Measurements from ENCODE around the gene ARL2. TPM values are rescaled to one million over a fixed set of nuclear protein-coding genes. Genes with fewer than 3 reads are reported as not detected.
"Not testable (repeated sequence)": the region's sequence is repeated elsewhere in the genome, so short reads cannot be mapped to it uniquely, and the experiment has no call there.

The ARL2 gene
- total RNA-seq, 1 donor from 2014 or later: 103 TPM

GRCh38 chr11:65008016-65008415, 5.9 kb upstream of the ARL2 start:
- no peak for DNase-seq (ENCODE audit: low spot score)

GRCh38 chr11:65008873-65009272, 5.1 kb upstream of the ARL2 start:
- no peak for DNase-seq (ENCODE audit: low spot score)

GRCh38 chr11:65013130-65013887, 651 bp upstream of the ARL2 start:
- peak; percentile 93 for DNase-seq (ENCODE audit: low spot score)

GRCh38 chr11:65014726-65015227, 817 bp downstream of the ARL2 start:
- DNase-seq (ENCODE audit: low spot score): no peak

GRCh38 chr11:65016705-65017104, 2.7 kb downstream of the ARL2 start:
- peak; percentile 37 for DNase-seq (ENCODE audit: low spot score)

- DNase-seq (ENCODE audit: low spot score): no peak
Measured at GRCh38 chr11:65017937-65018336, 4.0 kb downstream of the ARL2 start.

GRCh38 chr11:65019824-65020223, 5.9 kb downstream of the ARL2 start:
- no peak for DNase-seq (ENCODE audit: low spot score)

GRCh38 chr11:65021003-65021402, 7.0 kb downstream of the ARL2 start:
- no peak for DNase-seq (ENCODE audit: low spot score)

GRCh38 chr11:65021509-65021908, 7.5 kb downstream of the ARL2 start:
- no peak for DNase-seq (ENCODE audit: low spot score)

GRCh38 chr11:65023502-65023901, 9.5 kb downstream of the ARL2 start:
- not testable (repeated sequence) for DNase-seq (ENCODE audit: low spot score)

GRCh38 chr11:65026810-65027209, 12.8 kb downstream of the ARL2 start:
- DNase-seq (ENCODE audit: low spot score): no peak

- peak; percentile 94 for DNase-seq (ENCODE audit: low spot score)
Measured at GRCh38 chr11:65027213-65028067, 13.5 kb downstream of the ARL2 start, which contains the start of gene SNX15. Gene SNX15 (plus strand): TSS chr11:65027439. CDS start chr11:65027538, 99 bp downstream.

GRCh38 chr11:65032216-65032615, 18.3 kb downstream of the ARL2 start:
- no peak for DNase-seq (ENCODE audit: low spot score)

- DNase-seq (ENCODE audit: low spot score): no peak
Measured at GRCh38 chr11:65034423-65034822, 20.5 kb downstream of the ARL2 start.

GRCh38 chr11:65035579-65035978, 21.6 kb downstream of the ARL2 start:
- no peak for DNase-seq (ENCODE audit: low spot score)

- DNase-seq (ENCODE audit: low spot score): peak; percentile 47
Measured at GRCh38 chr11:65036931-65037330, 23.0 kb downstream of the ARL2 start.

- DNase-seq (ENCODE audit: low spot score): no peak
Measured at GRCh38 chr11:65040520-65040846, 26.5 kb downstream of the ARL2 start.

- peak; percentile 87 for DNase-seq (ENCODE audit: low spot score)
Measured at GRCh38 chr11:65040847-65041622, 27.1 kb downstream of the ARL2 start, which contains the start of gene SAC3D1. Gene SAC3D1 (plus strand): TSS chr11:65041210. CDS start chr11:65041293, 83 bp downstream.

GRCh38 chr11:65042891-65043290, 28.9 kb downstream of the ARL2 start:
- no peak for DNase-seq (ENCODE audit: low spot score)

GRCh38 chr11:65043881-65044501, 30.0 kb downstream of the ARL2 start:
- DNase-seq (ENCODE audit: low spot score): peak; percentile 18

GRCh38 chr11:65045061-65045460, 31.1 kb downstream of the ARL2 start:
- no peak for DNase-seq (ENCODE audit: low spot score)

Measured in mucosa of gallbladder (tissue), 1 donor.